Measurements from ENCODE around the gene MRTFB. TPM values are rescaled to one million over a fixed set of nuclear protein-coding genes. Genes with fewer than 3 reads are reported as not detected.
"Not testable (repeated sequence)": the region's sequence is repeated elsewhere in the genome, so short reads cannot be mapped to it uniquely, and the experiment has no call there.

The MRTFB gene, protein sequence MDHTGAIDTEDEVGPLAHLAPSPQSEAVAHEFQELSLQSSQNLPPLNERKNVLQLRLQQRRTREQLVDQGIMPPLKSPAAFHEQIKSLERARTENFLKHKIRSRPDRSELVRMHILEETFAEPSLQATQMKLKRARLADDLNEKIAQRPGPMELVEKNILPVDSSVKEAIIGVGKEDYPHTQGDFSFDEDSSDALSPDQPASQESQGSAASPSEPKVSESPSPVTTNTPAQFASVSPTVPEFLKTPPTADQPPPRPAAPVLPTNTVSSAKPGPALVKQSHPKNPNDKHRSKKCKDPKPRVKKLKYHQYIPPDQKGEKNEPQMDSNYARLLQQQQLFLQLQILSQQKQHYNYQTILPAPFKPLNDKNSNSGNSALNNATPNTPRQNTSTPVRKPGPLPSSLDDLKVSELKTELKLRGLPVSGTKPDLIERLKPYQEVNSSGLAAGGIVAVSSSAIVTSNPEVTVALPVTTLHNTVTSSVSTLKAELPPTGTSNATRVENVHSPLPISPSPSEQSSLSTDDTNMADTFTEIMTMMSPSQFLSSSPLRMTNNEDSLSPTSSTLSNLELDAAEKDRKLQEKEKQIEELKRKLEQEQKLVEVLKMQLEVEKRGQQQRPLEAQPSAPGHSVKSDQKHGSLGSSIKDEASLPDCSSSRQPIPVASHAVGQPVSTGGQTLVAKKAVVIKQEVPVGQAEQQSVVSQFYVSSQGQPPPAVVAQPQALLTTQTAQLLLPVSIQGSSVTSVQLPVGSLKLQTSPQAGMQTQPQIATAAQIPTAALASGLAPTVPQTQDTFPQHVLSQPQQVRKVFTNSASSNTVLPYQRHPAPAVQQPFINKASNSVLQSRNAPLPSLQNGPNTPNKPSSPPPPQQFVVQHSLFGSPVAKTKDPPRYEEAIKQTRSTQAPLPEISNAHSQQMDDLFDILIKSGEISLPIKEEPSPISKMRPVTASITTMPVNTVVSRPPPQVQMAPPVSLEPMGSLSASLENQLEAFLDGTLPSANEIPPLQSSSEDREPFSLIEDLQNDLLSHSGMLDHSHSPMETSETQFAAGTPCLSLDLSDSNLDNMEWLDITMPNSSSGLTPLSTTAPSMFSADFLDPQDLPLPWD
- total RNA-seq (2021; ENCODE audit: unreplicated experiment) (90.5 TPM), Bru-seq, nascent RNA (percentile 94 among the genes with signal in this experiment), BruChase-seq, experiment 1, labeled RNA remaining after a 2-hour chase (percentile 87 among the genes with signal in this experiment), BruChase-seq, experiment 2, labeled RNA remaining after a 6-hour chase (percentile 84 among the genes with signal in this experiment)
- 23.1 TPM for polyA plus RNA-seq (2012; ENCODE audit: insufficient read length)
- long read RNA-seq, full-length matches to known transcripts, result 3 of 25 reads
- long read RNA-seq, partial matches to known transcripts, result 16 of 25 reads
- long read RNA-seq, other reads (novel, unspliced or antisense), result 6 of 25 reads

DNA sequence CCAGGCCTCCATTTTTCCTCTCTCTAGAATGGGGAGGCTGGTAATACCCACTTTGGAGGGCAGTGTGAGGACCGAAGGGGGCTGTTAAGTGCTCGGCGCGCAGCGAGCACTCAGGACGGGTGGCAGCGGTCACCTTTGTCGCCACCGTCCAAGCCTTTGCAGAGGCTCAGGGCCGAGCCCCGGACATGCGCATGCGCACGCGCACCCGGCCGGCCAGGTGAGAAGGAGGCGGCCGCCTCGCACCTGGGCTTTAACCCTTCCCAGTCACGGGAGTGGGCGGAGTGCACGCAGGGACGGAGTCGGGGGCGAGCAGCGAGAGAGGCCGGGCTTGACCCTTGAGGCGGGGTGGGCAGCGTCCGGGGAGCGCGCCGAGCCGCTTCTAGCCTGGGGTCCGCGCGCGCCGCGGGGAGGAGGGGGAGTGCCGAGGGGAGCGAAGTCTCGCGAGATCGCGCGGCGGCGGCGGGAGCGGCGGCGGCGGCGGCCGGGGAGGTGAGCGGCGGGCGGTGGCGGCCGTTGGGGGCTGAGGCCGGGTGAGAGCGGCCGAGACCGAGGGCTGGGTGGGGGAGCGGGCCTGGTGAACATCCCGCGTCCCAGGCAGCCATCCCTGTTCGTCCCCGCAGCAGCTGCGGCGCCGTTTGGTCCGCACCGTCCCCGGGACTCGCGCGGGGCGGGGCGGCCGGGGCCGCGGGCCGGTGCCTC, at the start of gene MRTFB:
Gene MRTFB, plus strand, starts transcription at position 443 of the 699 bp plus-strand sequence. CDS start 69,288 bp downstream, outside the sequence.
- TF ChIP-seq SIN3A (IDR thresholded peaks at IDR 0.05; ENCODE audit: borderline replicate concordance, insufficient read depth, low read depth, low read length), result 0 out of 2 replicates have a peak, but pooled peaks have one; percentile 29
- TF ChIP-seq REST (IDR thresholded peaks at IDR 0.05; ENCODE audit: insufficient read depth in 1 of 2, low read depth in 2 of 2, low read length in 1 of 2), result peak in 1 of 2 experiments; percentile 70; a peak in 1 of 4 replicates
- TF ChIP-seq CTCF (IDR thresholded peaks at IDR 0.05), result no peak
- peak; percentile 63 for TF ChIP-seq POLR2AphosphoS5 (IDR thresholded peaks at IDR 0.05; ENCODE audit: low read depth, low read length)
- TF ChIP-seq TCF7L2 (IDR thresholded peaks at IDR 0.05; ENCODE audit: low read depth, low read length), result no peak
- ATAC-seq (peak; percentile 95), DNase-seq (ENCODE audit: low read depth, low spot score) (no peak)
- ChIA-PET CTCF (interaction anchor here (0.8 kb wide), 1 partner anchor 147 kb away, joined by 3 read pairs; no protein-coding TSS in a partner anchor), POLR2A (no interaction called here)
- Histone ChIP-seq H3K9me3 (ENCODE audit: control insufficient read depth, insufficient read depth, low read depth, low read length) (no peaks in the 10 kb centered on the region), H3K27me3 (ENCODE audit: control insufficient read depth, insufficient read depth, low read length) (no peaks in the 10 kb centered on the region), H3K27ac (ENCODE audit: low read length) (peak within 1 kb of the TSS; percentile 91), H3K4me3 (ENCODE audit: low read depth in 2 of 2, low read length in 2 of 2) (peak within 1 kb of the TSS; percentile 75 to 78), H3K4me1 (ENCODE audit: control insufficient read depth, insufficient read depth, low read length) (peaks cover 26% of the 10 kb centered on the region), H3K36me3 (ENCODE audit: control insufficient read depth, insufficient read depth, low read length) (no peaks in the 10 kb centered on the region; the same call in 1 of the 2 replicates)
- intact Hi-C loops (cut with micrococcal nuclease; ENCODE audit: unreplicated experiment), result loop anchor here (5.0 to 10.0 kb wide), 2 partner anchors 116 to 149 kb away; partner anchors contain the start of gene ERCC4
- no TSS peak for BruUV-seq (replicated peaks)
- in situ Hi-C loops (cut with HindIII; ENCODE audit: low pct_unique_long_range_greater_than_20kb, low sequenced_read_pairs), result no loop called here

DNA sequence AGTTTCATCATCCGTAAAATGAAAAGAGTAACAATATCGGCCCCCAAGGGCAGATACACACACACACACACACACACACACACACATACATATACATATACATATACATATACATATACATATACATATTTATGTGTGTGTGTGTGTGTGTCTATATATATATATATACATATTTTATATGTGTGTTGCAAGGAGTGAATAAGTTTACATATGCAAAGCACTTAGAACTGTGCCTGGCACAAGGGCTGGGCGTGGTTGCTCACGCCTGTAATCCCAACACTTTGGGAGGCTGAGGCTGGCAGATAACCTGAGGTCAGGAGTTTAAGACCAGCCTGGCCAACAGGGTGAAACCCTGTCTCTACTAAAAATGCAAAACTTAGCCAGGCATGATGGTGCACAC, 47.6 kb upstream of the MRTFB start:
- DNase-seq (ENCODE audit: low read depth, low spot score); H3K27ac ChIP-seq (ENCODE audit: low read length); H3K4me3 ChIP-seq (ENCODE audit: low read depth in 2 of 2, low read length in 2 of 2); CTCF ChIA-PET; POLR2A ChIA-PET; in situ Hi-C loops (cut with HindIII; ENCODE audit: low pct_unique_long_range_greater_than_20kb, low sequenced_read_pairs); H3K27me3 ChIP-seq (ENCODE audit: control insufficient read depth, insufficient read depth, low read length); ATAC-seq; H3K36me3 ChIP-seq (ENCODE audit: control insufficient read depth, insufficient read depth, low read length); intact Hi-C loops (cut with micrococcal nuclease; ENCODE audit: unreplicated experiment); H3K4me1 ChIP-seq (ENCODE audit: control insufficient read depth, insufficient read depth, low read length); BruUV-seq (replicated peaks); H3K9me3 ChIP-seq (ENCODE audit: control insufficient read depth, insufficient read depth, low read depth, low read length): not testable (repeated sequence)
